ENCODE data around the gene PLET1.

PLET1 gene

GRCh38 chr11:112260490-112260889 is at the start of gene PLET1:
PLET1 (minus strand) TSS chr11:112260860; CDS start chr11:112260589, 271 bp downstream.
- DNase-seq (ENCODE audit: low read depth) = no peak

- DNase-seq (ENCODE audit: low read depth) = no peak
These were observed 49.8 kb upstream of the PLET1 start for GRCh38 chr11:112310419-112310818.

DNA sequence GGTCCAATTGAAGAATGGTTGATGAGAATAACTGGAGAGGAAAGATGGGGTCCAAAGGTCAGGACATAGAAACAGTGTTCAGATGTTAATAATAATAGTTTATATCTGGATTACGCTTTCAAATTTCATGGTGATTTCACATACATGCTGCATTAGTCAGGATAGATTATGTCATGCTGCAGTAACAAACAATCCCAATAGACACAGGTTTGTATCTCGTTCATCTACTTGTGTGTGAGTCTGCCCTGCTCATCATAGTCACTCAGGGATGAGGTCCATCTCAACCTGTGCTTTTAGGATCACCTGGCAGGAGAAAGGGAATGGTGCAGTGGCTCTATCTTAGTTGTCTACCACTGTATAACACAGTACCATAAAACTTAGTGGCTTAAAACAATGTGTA is 48.0 kb upstream of the PLET1 start:
- no peak for DNase-seq (ENCODE audit: low read depth)

DNA sequence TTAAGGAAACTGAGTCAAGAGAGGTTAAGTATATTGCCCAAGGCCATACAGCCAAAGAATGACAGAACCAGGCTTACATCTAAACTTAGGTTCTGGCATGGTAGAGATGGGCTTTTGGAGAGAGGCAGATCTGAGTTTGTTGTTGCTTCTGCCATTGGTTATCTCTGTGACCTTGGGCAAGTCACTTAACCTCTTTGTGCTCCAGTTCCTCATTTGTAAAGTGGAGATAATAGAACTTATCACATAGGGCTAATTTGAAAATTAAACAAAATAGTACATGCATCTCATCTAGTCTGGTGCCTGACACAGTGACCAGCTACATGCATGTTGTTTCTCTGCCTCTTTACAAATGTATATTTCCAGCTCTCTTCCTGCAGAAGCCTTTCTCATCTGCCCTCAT is 47.0 kb upstream of the PLET1 start:
- no peak for DNase-seq (ENCODE audit: low read depth)

DNA sequence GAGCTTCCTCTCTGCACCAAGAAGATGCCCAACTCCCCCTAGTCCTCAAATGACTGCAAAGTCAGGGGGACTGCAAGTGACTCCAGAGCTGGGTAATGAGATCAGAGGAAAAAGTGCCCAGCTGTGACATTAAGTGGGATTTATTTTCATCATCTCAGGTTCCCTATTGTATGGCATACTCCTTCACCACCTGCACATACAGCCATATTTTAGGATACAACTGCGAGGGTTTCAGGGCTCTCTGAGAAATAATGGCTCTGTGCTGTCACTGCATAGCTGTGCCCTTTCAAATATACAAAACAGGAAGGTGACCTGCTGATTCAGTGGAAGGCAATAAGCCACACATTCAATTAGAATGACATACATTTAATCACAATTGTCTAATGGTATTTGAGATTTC is 45.6 kb upstream of the PLET1 start:
- no peak for DNase-seq (ENCODE audit: low read depth)

GRCh38 chr11:112304914-112305313 is 44.3 kb upstream of the PLET1 start:
- DNase-seq (ENCODE audit: low read depth) = no peak

- DNase-seq (ENCODE audit: low read depth) = no peak
These were observed 43.0 kb upstream of the PLET1 start for GRCh38 chr11:112303616-112304015.

GRCh38 chr11:112302226-112302868 is 41.7 kb upstream of the PLET1 start:
- no peak for DNase-seq (ENCODE audit: low read depth)

- no peak for DNase-seq (ENCODE audit: low read depth)
These were observed 39.6 kb upstream of the PLET1 start for GRCh38 chr11:112300094-112300786.

- no peak for DNase-seq (ENCODE audit: low read depth)
These were observed 37.9 kb upstream of the PLET1 start for GRCh38 chr11:112298535-112298934.

DNA sequence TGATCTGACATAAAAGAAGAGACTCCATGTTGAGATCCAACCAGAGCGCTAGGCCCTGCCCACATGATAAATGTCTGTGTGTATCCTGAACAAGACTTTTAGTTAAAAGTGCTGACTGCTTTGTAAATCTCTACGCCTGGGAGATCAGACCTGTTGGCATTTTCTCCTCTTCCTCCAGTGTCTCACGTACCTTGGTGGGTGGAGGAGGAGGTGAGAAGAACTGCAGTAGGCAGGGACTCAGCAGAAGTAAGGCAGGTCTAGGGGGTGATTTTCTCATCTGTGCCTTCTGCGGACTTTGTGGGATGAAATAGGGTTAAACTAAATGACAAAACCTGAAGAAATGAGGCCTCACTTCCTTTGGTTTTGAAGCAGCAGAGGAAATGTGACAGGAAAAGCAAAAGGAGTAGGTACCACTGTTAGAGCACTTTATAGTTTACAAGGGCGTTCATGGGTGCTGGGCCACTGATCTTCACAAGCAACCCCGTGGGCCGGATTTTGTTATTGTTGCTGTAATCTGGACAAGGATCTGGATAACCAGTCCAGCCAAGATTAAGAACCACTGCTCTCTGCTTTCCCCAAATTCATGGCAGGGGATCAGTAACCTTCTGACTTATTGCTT is 36.7 kb upstream of the PLET1 start:
- no peak for DNase-seq (ENCODE audit: low read depth)

GRCh38 chr11:112296044-112296443 is 35.4 kb upstream of the PLET1 start:
- no peak for DNase-seq (ENCODE audit: low read depth)

DNA sequence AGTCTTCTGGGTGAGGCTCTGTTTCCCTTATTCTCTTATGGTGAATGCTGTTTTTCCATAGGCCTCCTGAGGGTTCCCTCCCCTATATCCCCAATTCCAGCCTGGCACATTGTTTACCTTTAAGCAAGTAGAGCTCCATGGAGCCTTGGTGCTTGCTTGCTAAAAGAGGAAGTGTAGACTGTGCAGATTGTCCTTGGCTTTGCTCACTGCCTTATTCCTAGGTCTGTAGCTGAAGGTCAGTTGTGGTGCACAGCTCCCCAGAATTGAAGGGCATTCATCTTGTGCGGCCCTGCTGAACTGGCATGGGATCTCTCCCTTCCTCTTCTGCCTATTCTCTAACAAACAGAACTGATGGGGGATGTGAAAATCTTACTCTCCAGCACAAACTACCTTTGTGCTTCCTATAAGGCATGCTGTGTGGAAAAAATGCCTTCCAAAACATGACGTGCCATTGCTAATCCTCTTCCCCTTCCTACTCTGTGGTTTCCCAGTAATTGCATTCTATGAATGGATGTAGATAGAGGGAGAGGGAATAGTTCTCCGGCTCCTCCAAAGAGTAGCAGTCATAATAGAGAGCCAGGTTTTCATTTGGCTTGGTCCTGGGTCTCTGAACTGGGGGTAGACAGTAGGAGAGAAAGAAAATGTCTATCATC is 34.2 kb upstream of the PLET1 start:
- DNase-seq (ENCODE audit: low read depth) = no peak

- DNase-seq (ENCODE audit: low read depth) = no peak
These were observed 33.0 kb upstream of the PLET1 start for GRCh38 chr11:112293614-112294013.

DNA sequence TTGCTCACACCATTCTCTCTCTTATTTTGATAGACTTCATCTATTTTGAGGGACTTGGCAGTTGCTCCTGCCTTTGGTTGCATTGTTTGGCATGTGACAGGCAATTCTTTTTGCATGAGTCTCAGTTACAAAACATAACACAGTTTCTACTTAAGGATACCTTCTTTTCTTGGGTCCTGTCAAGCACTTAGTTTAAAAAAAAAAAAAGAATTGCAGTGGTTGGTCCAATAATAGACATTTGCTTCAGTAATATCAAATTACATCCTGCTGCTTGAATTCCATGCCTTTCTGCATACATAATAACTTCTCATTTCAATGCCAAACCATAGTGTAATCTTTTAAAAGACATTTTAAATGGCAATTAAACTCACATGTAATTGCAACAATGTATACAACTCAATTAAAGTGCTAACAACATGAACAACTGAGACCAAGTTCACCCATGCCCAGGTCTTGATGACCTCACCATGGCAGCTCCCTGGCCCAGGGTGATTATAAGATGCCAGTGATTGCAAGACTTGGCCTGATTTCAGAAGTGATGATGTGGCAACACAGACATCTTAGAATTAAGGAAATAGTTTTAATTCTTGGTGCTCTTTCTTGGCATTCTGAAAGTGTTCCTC is 32.2 kb upstream of the PLET1 start:
- no peak for DNase-seq (ENCODE audit: low read depth)

GRCh38 chr11:112292188-112292587 is 31.5 kb upstream of the PLET1 start:
- DNase-seq (ENCODE audit: low read depth) = no peak

DNA sequence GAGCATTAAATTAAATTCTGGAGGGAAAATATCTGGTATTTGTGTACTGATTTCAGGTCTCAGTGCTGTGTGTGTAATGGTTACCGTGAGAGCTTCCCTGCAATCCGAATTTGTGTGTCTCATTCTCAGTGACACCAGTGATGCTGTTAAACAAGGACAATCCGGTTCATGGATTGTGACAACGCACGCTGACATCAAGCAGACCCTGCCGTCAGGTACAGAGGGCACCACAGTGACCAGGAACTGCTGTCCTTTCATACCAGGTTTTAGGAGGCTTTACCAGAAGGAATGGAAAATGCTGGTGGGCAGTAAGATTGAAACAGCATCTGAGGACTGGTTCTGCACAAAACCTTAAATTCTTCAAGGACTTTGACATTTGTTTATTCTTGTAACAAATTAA is 30.5 kb upstream of the PLET1 start:
- DNase-seq (ENCODE audit: low read depth) = no peak

DNA sequence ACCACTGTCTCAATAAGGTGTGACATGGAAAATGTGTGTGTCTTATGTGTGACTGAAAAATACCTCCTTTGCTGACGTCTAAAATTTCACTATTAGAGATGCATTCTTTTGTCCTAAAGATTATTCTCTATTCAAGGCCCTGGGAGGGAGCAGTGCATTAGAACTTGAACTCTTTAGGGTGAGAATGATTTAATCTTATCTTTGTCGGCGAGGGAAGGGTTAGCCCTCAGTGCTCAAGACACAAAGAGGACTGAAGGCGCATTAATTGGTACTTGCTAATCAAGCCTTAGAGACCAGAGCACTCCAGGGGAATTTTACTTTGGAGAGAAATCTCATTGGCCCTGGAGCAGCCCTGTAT is 29.8 kb upstream of the PLET1 start:
- no peak for DNase-seq (ENCODE audit: low read depth)

- peak; percentile 79 for DNase-seq (ENCODE audit: low read depth)
These were observed 29.2 kb upstream of the PLET1 start for GRCh38 chr11:112289588-112290492.

- no peak for DNase-seq (ENCODE audit: low read depth)
These were observed 27.4 kb upstream of the PLET1 start for GRCh38 chr11:112288021-112288420.

DNA sequence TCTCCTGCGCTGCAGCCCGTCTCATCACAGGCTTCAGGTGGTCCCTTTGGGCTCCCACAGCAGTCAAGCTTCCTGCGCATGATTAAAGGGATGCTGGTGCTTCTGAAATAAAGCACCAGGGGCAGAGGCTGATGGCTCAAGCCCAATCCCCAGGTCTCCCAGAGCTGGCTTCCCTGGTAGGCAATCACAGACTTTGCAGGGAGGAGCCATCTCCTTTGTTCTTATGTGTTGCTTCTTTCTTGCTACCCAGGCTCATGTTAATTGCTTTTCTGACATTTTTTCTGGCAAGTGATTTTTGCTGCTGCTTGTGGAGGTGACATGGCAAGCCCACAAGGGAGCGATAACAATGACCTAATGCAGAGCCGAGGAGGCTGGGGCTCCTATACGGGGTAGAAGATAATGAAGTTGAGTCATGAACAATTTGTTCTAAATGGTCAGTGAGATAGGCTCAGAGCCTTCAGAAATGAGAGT is 25.2 kb upstream of the PLET1 start:
- no peak for DNase-seq (ENCODE audit: low read depth)
